K562 (cell line): ENCODE measurements around the gene CLEC4F. TPM values are rescaled to one million over a fixed set of nuclear protein-coding genes. Genes with fewer than 3 reads are reported as not detected.

Source experiments
- ATAC-seq: fragments of 200-7000 bp; cut with Tn5 transposase; 3 replicates; pipeline ENCODE4 v1.9.1; 2020; ENCODE audit warnings: moderate library complexity
- BruUV-seq: library from RNA; stranded (reverse); fragments of 400-500 nt; replicated peaks from 2 replicates; lab custom pipeline; 2021; lab: Mats Ljungman, UMichigan
- CTCF ChIA-PET: fragments of 300-600 bp; formaldehyde crosslinking; extraction: SDS; loops from one replicate; lab custom pipeline; 2021; ENCODE audit warnings: low intra/inter-chr PET ratio; lab: Yijun Ruan, JAX
- POLR2A ChIA-PET: fragments of 300-600, 350-650 bp; sonication (Branson Sonifier 250); formaldehyde crosslinking; extraction: SDS; loops from one replicate; lab custom pipeline; 2021; ENCODE audit warnings: antibody characterized with exemption, inconsistent platforms; lab: Yijun Ruan, JAX
- DNase-seq, 4 experiments: peaks; one replicate each; pipeline versions ENCODE4 v3.0.0 to v3.0.0-alpha.2; 2011 to 2018; ENCODE audit warnings: low spot score in 3 of 4, mixed read lengths in 3 of 4; ENCODE audit errors: extremely low read depth in 1 of 4
- FAIRE-seq: peaks from 2 replicates; lab custom pipeline; 2011; peaks lifted over from hg19 to GRCh38; lab: Jason Lieb, UNC
- H2AFZ ChIP-seq: 2 replicates; pipeline ENCODE4 v1.6.0; 2011; ENCODE audit warnings: low read depth, low read length, control low read depth, inconsistent platforms
- H3K27ac ChIP-seq: fragments of 200-600 bp; 3 replicates; pipeline ENCODE4 v1.8.0; 2011; ENCODE audit warnings: low read depth, mild to moderate bottlenecking, control low read depth, inconsistent platforms, low read length, moderate library complexity, mixed read lengths; ENCODE audit errors: extremely low read depth
- H3K27me3 ChIP-seq, 2 experiments: fragments of 300-600 bp in 1 of 2; 2 replicates in 1 of 2; 3 replicates in 1 of 2; pipeline versions ENCODE4 v1.6.0 to v1.8.0; 2011; ENCODE audit warnings: inconsistent platforms in 2 of 2, low read length in 2 of 2, mild to moderate bottlenecking in 1 of 2, mixed read lengths in 1 of 2, moderate library complexity in 1 of 2; ENCODE audit not compliant: control insufficient read depth in 2 of 2, insufficient read depth in 2 of 2
- H3K36me3 ChIP-seq: fragments of 300-600 bp; 3 replicates; pipeline ENCODE4 v1.8.0; 2011; ENCODE audit warnings: mild to moderate bottlenecking, low read length, inconsistent platforms; ENCODE audit not compliant: control insufficient read depth, insufficient read depth
- H3K4me1 ChIP-seq, 2 experiments: fragments of 200-600 bp in 1 of 2; replicated peaks in 1 of 2; 2 replicates in 1 of 2; 3 replicates in 1 of 2; pipeline versions ENCODE4 v1.5.1 to v1.8.0; 2011; ENCODE audit warnings: inconsistent platforms in 2 of 2, low read length in 2 of 2, mild to moderate bottlenecking in 1 of 2, mixed read lengths in 1 of 2, moderate library complexity in 1 of 2; ENCODE audit not compliant: control insufficient read depth in 2 of 2, insufficient read depth in 2 of 2
- H3K4me2 ChIP-seq: 2 replicates; pipeline ENCODE4 v1.6.1; 2011; ENCODE audit warnings: low read length, control low read depth, inconsistent platforms, mixed read lengths; ENCODE audit not compliant: insufficient read depth
- H3K4me3 ChIP-seq: fragments of 200-600 bp; sonication (generic), shearing (Covaris generic); 2 replicates; pipeline ENCODE4 v1.5.1; 2016; ENCODE audit warnings: control low read depth, inconsistent platforms
- H3K79me2 ChIP-seq: fragments of 200-600 bp; 3 replicates; pipeline ENCODE4 v1.8.0; 2011; ENCODE audit warnings: low read length, inconsistent platforms; ENCODE audit not compliant: control insufficient read depth, insufficient read depth
- H3K9ac ChIP-seq, 2 experiments: 2 replicates each; pipeline versions ENCODE4 v1.6.0 to v1.6.1; 2011; ENCODE audit warnings: low read depth in 2 of 2, low read length in 2 of 2, control low read depth in 1 of 2, inconsistent platforms in 1 of 2, mild to moderate bottlenecking in 1 of 2, mixed read lengths in 1 of 2; ENCODE audit not compliant: insufficient read depth in 1 of 2
- H3K9me1 ChIP-seq: one replicate; pipeline ENCODE4 v1.6.0; 2011; ENCODE audit warnings: inconsistent platforms, mild to moderate bottlenecking, low read length, moderate library complexity; ENCODE audit not compliant: control insufficient read depth, insufficient read depth
- H3K9me3 ChIP-seq: replicated peaks from 2 replicates; pipeline ENCODE4 v1.5.1; 2011; ENCODE audit warnings: low read depth, low read length, inconsistent platforms; ENCODE audit not compliant: control insufficient read depth, insufficient read depth
- H4K20me1 ChIP-seq: replicated peaks from 2 replicates; pipeline ENCODE4 v1.6.1; 2011; ENCODE audit warnings: low read length, inconsistent platforms, mixed read lengths; ENCODE audit not compliant: control insufficient read depth, insufficient read depth
- CBX8 ChIP-seq: fragments of 200-600 bp; sonication (generic); IDR thresholded peaks from 2 replicates; pipeline ENCODE4 v1.6.1; 2012; ENCODE audit warnings: borderline replicate concordance, mixed run types, low read depth, mild to moderate bottlenecking, moderate library complexity, mixed read lengths, low read length, control low read depth, inconsistent platforms; ENCODE audit not compliant: poor library complexity, severe bottlenecking; ENCODE audit errors: extremely low read depth
- GTF2B ChIP-seq: IDR thresholded peaks from 2 replicates; pipeline ENCODE4 v1.6.1; 2011; ENCODE audit not compliant: insufficient read length; ENCODE audit errors: extremely low read depth
- KDM4B ChIP-seq, 2 experiments: fragments of 450-650 bp in 1 of 2; sonication (generic) in 1 of 2; IDR thresholded peaks; 2 replicates each; pipeline ENCODE4 v1.6.1; 2016 to 2017; ENCODE audit warnings: borderline replicate concordance in 2 of 2, antibody characterized with exemption in 1 of 2, low read depth in 1 of 2, mild to moderate bottlenecking in 1 of 2
- MLLT1 ChIP-seq, 2 experiments: fragments of 450-650 bp; IDR thresholded peaks; 2 replicates each; pipeline ENCODE4 v1.6.1; 2016
- PBX2 ChIP-seq, 2 experiments: IDR thresholded peaks in 1 of 2; conservative IDR thresholded peaks in 1 of 2; 2 replicates each; pipeline ENCODE4 v1.6.1; 2016; ENCODE audit warnings: low read depth in 2 of 2, mild to moderate bottlenecking in 1 of 2, missing compliant biosample characterization in 1 of 2, missing genetic modification characterization in 1 of 2, moderate library complexity in 1 of 2
- PKNOX1 ChIP-seq: fragments of 450-650 bp; IDR thresholded peaks from 2 replicates; pipeline ENCODE4 v1.6.1; 2016
- ZNF140 ChIP-seq: fragments of 250-450 bp; sonication (Bioruptor Pico); IDR thresholded peaks from 2 replicates; pipeline ENCODE4 v1.8.0; 2021; ENCODE audit warnings: moderate library complexity, mild to moderate bottlenecking, inconsistent platforms
- WGBS: fragments of 100-300 bp; shearing (Covaris generic); methylation state at CpG from one replicate; pipeline ENCODE4 v1.1.6; 2016; ENCODE audit warnings: low coverage, mixed read lengths; ENCODE audit not compliant: insufficient coverage; ENCODE audit errors: missing lambda C conversion rate; 5-methylcytosine and 5-hydroxymethylcytosine counted together
- in situ Hi-C: fragments of 300-500 bp; cut with MboI; formaldehyde crosslinking; loops from 4 replicates; pipeline ENCODE4 v1.15.0; 2018; ENCODE audit warnings: inconsistent platforms, mixed read lengths
- intact Hi-C: fragments of 100-400 bp; cut with micrococcal nuclease; formaldehyde crosslinking; loops from 2 replicates; pipeline ENCODE4 v1.14.2; 2022
- polyA plus RNA-seq, 8 experiments: library from polyadenylated mRNA; depleted of rRNA in 4 of 8; stranded (reverse) in 5 of 8; unstranded in 3 of 8; fragments of >200 nt; fragmentation: Nextera tagmentation in 2 of 8; fragmentation: Illumina TruSeq in 1 of 8; extraction: Ambion mirVana in 2 of 8; extraction: Trizol in 1 of 8; gene quantifications; 2 replicates each; pipeline versions ENCODE4 v1.2.1 to v1.2.3, GENCODE V29; 2011 to 2014; ENCODE audit warnings: inconsistent platforms in 1 of 8, missing spikeins in 1 of 8
- total RNA-seq, 7 experiments: library from RNA; depleted of rRNA in 6 of 7; stranded (reverse); fragments of >200 nt in 6 of 7; fragmentation: Illumina TruSeq in 2 of 7; extraction: Trizol in 2 of 7; gene quantifications; 2 replicates each; pipeline versions ENCODE4 v1.2.1 to v1.2.3, GENCODE V29; 2011 to 2021; ENCODE audit warnings: low replicate concordance in 1 of 7

CLEC4F gene
- total and polyA plus RNA-seq, 9 of the 15 experiments (the other 6 are each of a cell fraction or from before 2014, with no cell fraction given) = not detected

GRCh38 chr2:70806620-70807019, 13.8 kb downstream of the CLEC4F start:
- peaks cover 24 to 39% of the 10 kb centered on the region in 2 experiments for H3K27me3 ChIP-seq
- CTCF ChIA-PET = no interaction called here
- FAIRE-seq = no peak
- BruUV-seq = no TSS peak
- 0 out of 2 replicates have a peak, but pooled peaks cover 3% of the 10 kb centered on the region for H4K20me1 ChIP-seq
- ATAC-seq = no peak
- no peak overlapping the region for H3K27ac ChIP-seq
- intact Hi-C loops (no loop called here), in situ Hi-C loops (no loop called here)
- no peak overlapping the region for H3K4me2 ChIP-seq
- WGBS = 2% methylated on average over 6 of the region's 6 CpGs
- H3K9me1 ChIP-seq = no peaks in the 10 kb centered on the region
- H2AFZ ChIP-seq = no peak overlapping the region
- no peaks in the 10 kb centered on the region for H3K9me3 ChIP-seq
- POLR2A ChIA-PET = no interaction called here
- no peak overlapping the region for H3K4me3 ChIP-seq
- no peak for DNase-seq
- no peaks in the 10 kb centered on the region for H3K4me1 ChIP-seq
- no peak overlapping the region for H3K9ac ChIP-seq
- no peaks in the 10 kb centered on the region for H3K79me2 ChIP-seq
- H3K36me3 ChIP-seq = no peaks in the 10 kb centered on the region
- TF ChIP-seq ZNF140 (CRISPR knock-in tag) = no peak
- no peak for TF ChIP-seq PBX2 (CRISPR knock-in tag; IDR thresholded peaks at IDR 0.05; ENCODE audit: low read depth)
- TF ChIP-seq PBX2 (tag; conservative IDR thresholded peaks at IDR 0.05; ENCODE audit: low read depth) = 0 out of 2 replicates have a peak, but pooled peaks have one; percentile 35
- TF ChIP-seq MLLT1 (IDR thresholded peaks at IDR 0.05) = no peak
- no peak for TF ChIP-seq GTF2B
- TF ChIP-seq PKNOX1 = peak; percentile 85
- peak; percentile 69 for TF ChIP-seq CBX8
- TF ChIP-seq KDM4B (IDR thresholded peaks at IDR 0.05; ENCODE audit: borderline replicate concordance in 2 of 2, low read depth in 1 of 2) = no peak
